ENCODE measurements around the gene TSC22D4. TPM values are rescaled to one million over a fixed set of nuclear protein-coding genes. Genes with fewer than 3 reads are reported as not detected.

Gene TSC22D4
- polyA plus RNA-seq, 3 donors, result 23.8 to 91.5 (median 26.3) TPM

DNA sequence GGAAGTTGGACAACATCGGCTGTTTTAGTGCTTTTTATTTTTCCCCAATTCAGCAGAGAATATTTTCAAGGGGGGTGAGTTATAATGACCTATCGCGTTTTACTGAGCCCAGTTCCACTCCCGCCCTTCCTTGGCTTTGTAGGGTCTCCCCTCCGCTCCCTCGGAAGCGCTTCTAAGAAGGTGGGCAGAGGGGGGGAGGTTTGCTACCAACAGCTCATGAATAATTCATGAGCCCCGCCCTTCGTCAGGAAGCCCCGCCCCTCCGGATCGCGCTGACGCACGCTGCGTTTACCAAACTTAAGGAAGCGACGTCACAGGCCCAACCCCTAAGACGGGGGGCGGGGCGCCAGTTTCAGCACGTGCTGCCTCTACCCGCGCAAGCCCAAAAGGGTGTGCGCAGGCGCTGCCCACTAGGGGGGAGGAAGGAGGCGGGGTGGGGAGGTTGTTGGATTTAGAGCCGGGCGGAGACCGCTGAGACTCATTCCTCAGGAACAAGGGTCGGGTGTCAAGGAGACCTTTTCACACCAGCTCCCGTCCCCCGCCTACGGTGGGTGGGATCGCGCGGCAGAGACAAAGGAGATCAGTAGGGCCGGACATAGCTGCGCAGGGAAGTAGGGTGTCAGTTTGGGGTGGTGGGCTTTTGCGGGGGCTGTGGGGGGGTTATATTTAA lies 49.9 kb downstream of the TSC22D4 start:
- H3K4me3 Mint-ChIP-seq, result peak overlapping the region; percentile 96 to 99

More for the DNA sequence above, 49.9 kb downstream of the TSC22D4 start:
- peaks cover 0 to 2% (median 0%) of the 10 kb centered on the region in 7 donors for H3K9me3 Mint-ChIP-seq
- peak overlapping the region; percentile 99 to 100 (median 100) for H3K27ac Mint-ChIP-seq
- H3K27me3 ChIP-seq (ENCODE audit: control insufficient read depth in 2 of 2, insufficient read depth in 2 of 2, low read length in 2 of 2), result no peaks in the 10 kb centered on the region
- peak overlapping the region; percentile 87 for H3K9ac ChIP-seq (ENCODE audit: insufficient read depth, low read length, poor library complexity, severe bottlenecking)
- peak overlapping the region; percentile 77 to 93 (median 80) for H3K4me3 ChIP-seq (replicated peaks in 1 of 3; ENCODE audit: low read depth in 2 of 3, low read length in 3 of 3)
- peaks cover 47% of the 10 kb centered on the region for H3K79me2 ChIP-seq (ENCODE audit: insufficient read depth, low read length)
- peak overlapping the region; percentile 48 for H2AFZ ChIP-seq (ENCODE audit: insufficient read depth, low read depth, low read length, poor library complexity, severe bottlenecking)
- H3K27me3 Mint-ChIP-seq (ENCODE audit: low read depth in 3 of 3), result peaks cover 1 to 6% (median 1%) of the 10 kb centered on the region in 3 donors
- intact Hi-C loops (cut with micrococcal nuclease), result loop anchor here in 1 of 2 donors (2.0 kb wide), 1 partner anchor 16 kb away; no protein-coding TSS in a partner anchor
- peaks cover 23 to 34% of the 10 kb centered on the region in 2 donors for H3K4me1 ChIP-seq (ENCODE audit: control insufficient read depth in 1 of 2, insufficient read depth in 2 of 2, low read length in 2 of 2)
- WGBS (ENCODE audit: insufficient coverage), result under 1% methylated on average over 29 of the region's 40 CpGs
- H3K4me2 ChIP-seq (replicated peaks; ENCODE audit: extremely low read depth, low read length, poor library complexity, severe bottlenecking), result peak overlapping the region; percentile 86
- H3K9me3 ChIP-seq (replicated peaks in 1 of 2; ENCODE audit: control insufficient read depth in 1 of 2, insufficient read depth in 1 of 2, low read length in 2 of 2), result no peaks in the 10 kb centered on the region
- peak overlapping the region; percentile 99 to 100 for H3K27ac ChIP-seq (ENCODE audit: low read depth in 1 of 2, low read length in 2 of 2)
- peaks cover 6% of the 10 kb centered on the region for H4K20me1 ChIP-seq (ENCODE audit: insufficient read depth, low read length)
- H3K4me1 Mint-ChIP-seq, result peaks cover 31% of the 10 kb centered on the region
- peaks cover 17 to 18% of the 10 kb centered on the region in 2 donors for H3K36me3 ChIP-seq (replicated peaks in 1 of 2; ENCODE audit: control insufficient read depth in 1 of 2, insufficient read depth in 2 of 2, low read length in 2 of 2)
- peaks cover 24 to 29% of the 10 kb centered on the region in 2 donors for H3K36me3 Mint-ChIP-seq
- peak; percentile 99 to 100 (median 100) for DNase-seq
- TF ChIP-seq, protein P1, sequence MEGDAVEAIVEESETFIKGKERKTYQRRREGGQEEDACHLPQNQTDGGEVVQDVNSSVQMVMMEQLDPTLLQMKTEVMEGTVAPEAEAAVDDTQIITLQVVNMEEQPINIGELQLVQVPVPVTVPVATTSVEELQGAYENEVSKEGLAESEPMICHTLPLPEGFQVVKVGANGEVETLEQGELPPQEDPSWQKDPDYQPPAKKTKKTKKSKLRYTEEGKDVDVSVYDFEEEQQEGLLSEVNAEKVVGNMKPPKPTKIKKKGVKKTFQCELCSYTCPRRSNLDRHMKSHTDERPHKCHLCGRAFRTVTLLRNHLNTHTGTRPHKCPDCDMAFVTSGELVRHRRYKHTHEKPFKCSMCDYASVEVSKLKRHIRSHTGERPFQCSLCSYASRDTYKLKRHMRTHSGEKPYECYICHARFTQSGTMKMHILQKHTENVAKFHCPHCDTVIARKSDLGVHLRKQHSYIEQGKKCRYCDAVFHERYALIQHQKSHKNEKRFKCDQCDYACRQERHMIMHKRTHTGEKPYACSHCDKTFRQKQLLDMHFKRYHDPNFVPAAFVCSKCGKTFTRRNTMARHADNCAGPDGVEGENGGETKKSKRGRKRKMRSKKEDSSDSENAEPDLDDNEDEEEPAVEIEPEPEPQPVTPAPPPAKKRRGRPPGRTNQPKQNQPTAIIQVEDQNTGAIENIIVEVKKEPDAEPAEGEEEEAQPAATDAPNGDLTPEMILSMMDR (IDR thresholded peaks at IDR 0.05), result no peak

Data from CD14-positive monocyte (primary cell).